ENCODE results near the gene APOL5.

GRCh38 chr22:35736701-35737100, 19.0 kb downstream of the APOL5 start:
- no peak for TF ChIP-seq MAZ (CRISPR knock-in tag; conservative IDR thresholded peaks at IDR 0.05 in 1 of 2, IDR thresholded peaks at IDR 0.05 in 1 of 2)
- TF ChIP-seq, protein P1, sequence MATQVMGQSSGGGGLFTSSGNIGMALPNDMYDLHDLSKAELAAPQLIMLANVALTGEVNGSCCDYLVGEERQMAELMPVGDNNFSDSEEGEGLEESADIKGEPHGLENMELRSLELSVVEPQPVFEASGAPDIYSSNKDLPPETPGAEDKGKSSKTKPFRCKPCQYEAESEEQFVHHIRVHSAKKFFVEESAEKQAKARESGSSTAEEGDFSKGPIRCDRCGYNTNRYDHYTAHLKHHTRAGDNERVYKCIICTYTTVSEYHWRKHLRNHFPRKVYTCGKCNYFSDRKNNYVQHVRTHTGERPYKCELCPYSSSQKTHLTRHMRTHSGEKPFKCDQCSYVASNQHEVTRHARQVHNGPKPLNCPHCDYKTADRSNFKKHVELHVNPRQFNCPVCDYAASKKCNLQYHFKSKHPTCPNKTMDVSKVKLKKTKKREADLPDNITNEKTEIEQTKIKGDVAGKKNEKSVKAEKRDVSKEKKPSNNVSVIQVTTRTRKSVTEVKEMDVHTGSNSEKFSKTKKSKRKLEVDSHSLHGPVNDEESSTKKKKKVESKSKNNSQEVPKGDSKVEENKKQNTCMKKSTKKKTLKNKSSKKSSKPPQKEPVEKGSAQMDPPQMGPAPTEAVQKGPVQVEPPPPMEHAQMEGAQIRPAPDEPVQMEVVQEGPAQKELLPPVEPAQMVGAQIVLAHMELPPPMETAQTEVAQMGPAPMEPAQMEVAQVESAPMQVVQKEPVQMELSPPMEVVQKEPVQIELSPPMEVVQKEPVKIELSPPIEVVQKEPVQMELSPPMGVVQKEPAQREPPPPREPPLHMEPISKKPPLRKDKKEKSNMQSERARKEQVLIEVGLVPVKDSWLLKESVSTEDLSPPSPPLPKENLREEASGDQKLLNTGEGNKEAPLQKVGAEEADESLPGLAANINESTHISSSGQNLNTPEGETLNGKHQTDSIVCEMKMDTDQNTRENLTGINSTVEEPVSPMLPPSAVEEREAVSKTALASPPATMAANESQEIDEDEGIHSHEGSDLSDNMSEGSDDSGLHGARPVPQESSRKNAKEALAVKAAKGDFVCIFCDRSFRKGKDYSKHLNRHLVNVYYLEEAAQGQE (IDR thresholded peaks at IDR 0.05; ENCODE audit: borderline replicate concordance): no peak
- TF ChIP-seq, protein P1 (CRISPR knock-in tag; IDR thresholded peaks at IDR 0.05; ENCODE audit: low read depth): no peak
- TF ChIP-seq HSF4 (CRISPR knock-in tag; IDR thresholded peaks at IDR 0.05; ENCODE audit: borderline replicate concordance): no peak
- TF ChIP-seq, protein P2, sequence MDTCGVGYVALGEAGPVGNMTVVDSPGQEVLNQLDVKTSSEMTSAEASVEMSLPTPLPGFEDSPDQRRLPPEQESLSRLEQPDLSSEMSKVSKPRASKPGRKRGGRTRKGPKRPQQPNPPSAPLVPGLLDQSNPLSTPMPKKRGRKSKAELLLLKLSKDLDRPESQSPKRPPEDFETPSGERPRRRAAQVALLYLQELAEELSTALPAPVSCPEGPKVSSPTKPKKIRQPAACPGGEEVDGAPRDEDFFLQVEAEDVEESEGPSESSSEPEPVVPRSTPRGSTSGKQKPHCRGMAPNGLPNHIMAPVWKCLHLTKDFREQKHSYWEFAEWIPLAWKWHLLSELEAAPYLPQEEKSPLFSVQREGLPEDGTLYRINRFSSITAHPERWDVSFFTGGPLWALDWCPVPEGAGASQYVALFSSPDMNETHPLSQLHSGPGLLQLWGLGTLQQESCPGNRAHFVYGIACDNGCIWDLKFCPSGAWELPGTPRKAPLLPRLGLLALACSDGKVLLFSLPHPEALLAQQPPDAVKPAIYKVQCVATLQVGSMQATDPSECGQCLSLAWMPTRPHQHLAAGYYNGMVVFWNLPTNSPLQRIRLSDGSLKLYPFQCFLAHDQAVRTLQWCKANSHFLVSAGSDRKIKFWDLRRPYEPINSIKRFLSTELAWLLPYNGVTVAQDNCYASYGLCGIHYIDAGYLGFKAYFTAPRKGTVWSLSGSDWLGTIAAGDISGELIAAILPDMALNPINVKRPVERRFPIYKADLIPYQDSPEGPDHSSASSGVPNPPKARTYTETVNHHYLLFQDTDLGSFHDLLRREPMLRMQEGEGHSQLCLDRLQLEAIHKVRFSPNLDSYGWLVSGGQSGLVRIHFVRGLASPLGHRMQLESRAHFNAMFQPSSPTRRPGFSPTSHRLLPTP (IDR thresholded peaks at IDR 0.05; ENCODE audit: borderline replicate concordance, extremely low read depth, insufficient read length): no peak
- TF ChIP-seq, protein P3, sequence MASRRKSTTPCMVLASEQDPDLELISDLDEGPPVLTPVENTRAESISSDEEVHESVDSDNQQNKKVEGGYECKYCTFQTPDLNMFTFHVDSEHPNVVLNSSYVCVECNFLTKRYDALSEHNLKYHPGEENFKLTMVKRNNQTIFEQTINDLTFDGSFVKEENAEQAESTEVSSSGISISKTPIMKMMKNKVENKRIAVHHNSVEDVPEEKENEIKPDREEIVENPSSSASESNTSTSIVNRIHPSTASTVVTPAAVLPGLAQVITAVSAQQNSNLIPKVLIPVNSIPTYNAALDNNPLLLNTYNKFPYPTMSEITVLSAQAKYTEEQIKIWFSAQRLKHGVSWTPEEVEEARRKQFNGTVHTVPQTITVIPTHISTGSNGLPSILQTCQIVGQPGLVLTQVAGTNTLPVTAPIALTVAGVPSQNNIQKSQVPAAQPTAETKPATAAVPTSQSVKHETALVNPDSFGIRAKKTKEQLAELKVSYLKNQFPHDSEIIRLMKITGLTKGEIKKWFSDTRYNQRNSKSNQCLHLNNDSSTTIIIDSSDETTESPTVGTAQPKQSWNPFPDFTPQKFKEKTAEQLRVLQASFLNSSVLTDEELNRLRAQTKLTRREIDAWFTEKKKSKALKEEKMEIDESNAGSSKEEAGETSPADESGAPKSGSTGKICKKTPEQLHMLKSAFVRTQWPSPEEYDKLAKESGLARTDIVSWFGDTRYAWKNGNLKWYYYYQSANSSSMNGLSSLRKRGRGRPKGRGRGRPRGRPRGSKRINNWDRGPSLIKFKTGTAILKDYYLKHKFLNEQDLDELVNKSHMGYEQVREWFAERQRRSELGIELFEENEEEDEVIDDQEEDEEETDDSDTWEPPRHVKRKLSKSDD (conservative IDR thresholded peaks at IDR 0.05; ENCODE audit: low read length): no peak
- TF ChIP-seq ZNF668 (CRISPR knock-in tag; IDR thresholded peaks at IDR 0.05): no peak
- no peak for TF ChIP-seq POLR2A (conservative IDR thresholded peaks at IDR 0.05)
- no peak for TF ChIP-seq CTCF (IDR thresholded peaks at IDR 0.05 in 2 of 3, conservative IDR thresholded peaks at IDR 0.05 in 1 of 3; ENCODE audit: insufficient read depth in 2 of 3, low read depth in 1 of 3, low read length in 3 of 3)
- no peak for TF ChIP-seq CCAR2 (IDR thresholded peaks at IDR 0.05; ENCODE audit: low read depth, low read length)
- TF ChIP-seq EP300 (IDR thresholded peaks at IDR 0.05; ENCODE audit: low read length): no peak
- TF ChIP-seq RBBP5 (IDR thresholded peaks at IDR 0.05; ENCODE audit: borderline replicate concordance, insufficient read depth, low read length, poor library complexity, severe bottlenecking): no peak
